ENCODE data around the gene FKBP2. TPM values are rescaled to one million over a fixed set of nuclear protein-coding genes. Genes with fewer than 3 reads are reported as not detected.

FKBP2 gene
- total and polyA plus RNA-seq, 2 experiments from 2014 or later = 57.7 to 349 TPM

DNA sequence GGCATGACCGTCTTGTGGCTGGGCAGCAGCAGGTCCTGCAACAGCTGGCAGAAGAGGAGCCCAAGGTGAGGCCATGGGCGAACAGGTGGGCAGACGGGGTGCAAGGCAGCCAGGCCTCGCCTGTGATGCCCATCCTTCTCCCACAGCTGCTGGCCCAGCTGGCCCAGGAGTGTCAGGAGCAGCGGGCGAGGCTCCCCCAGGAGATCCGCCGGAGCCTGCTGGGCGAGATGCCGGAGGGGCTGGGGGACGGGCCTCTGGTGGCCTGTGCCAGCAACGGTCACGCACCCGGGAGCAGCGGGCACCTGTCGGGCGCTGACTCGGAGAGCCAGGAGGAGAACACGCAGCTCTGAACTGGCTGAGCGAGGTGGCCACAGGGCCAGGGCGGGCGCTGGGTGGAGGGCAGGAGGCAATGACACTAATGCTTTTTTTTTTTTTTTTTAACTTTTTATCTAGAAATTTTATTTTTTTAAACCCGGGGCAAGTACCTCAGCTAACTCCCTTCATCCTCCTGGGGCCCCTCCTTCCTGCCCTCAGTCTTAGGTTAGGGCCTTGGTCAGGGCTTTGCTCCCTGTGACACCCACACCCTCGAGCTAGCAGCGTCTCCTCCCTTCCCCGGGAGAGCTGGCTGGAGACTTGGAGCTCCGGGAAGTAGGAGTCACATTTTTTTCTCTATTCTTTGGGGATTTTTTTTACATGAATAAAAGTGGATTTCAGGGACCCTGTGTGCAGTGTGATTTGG lies 26.5 kb downstream of the FKBP2 start:
- H3K27ac ChIP-seq = peak overlapping the region; percentile 87
- no peaks in the 10 kb centered on the region for H4K20me1 ChIP-seq (ENCODE audit: insufficient read depth, poor library complexity, severe bottlenecking)
- no peaks in the 10 kb centered on the region for H3K36me3 ChIP-seq (replicated peaks; ENCODE audit: insufficient read depth, low read depth)
- H3K4me1 ChIP-seq (ENCODE audit: insufficient read depth) = peaks cover 20% of the 10 kb centered on the region
- TF ChIP-seq, protein P1, sequence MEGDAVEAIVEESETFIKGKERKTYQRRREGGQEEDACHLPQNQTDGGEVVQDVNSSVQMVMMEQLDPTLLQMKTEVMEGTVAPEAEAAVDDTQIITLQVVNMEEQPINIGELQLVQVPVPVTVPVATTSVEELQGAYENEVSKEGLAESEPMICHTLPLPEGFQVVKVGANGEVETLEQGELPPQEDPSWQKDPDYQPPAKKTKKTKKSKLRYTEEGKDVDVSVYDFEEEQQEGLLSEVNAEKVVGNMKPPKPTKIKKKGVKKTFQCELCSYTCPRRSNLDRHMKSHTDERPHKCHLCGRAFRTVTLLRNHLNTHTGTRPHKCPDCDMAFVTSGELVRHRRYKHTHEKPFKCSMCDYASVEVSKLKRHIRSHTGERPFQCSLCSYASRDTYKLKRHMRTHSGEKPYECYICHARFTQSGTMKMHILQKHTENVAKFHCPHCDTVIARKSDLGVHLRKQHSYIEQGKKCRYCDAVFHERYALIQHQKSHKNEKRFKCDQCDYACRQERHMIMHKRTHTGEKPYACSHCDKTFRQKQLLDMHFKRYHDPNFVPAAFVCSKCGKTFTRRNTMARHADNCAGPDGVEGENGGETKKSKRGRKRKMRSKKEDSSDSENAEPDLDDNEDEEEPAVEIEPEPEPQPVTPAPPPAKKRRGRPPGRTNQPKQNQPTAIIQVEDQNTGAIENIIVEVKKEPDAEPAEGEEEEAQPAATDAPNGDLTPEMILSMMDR (IDR thresholded peaks at IDR 0.05; ENCODE audit: poor library complexity) = no peak
- no peak for TF ChIP-seq EZH2 (IDR thresholded peaks at IDR 0.05; ENCODE audit: borderline replicate concordance)
- TF ChIP-seq EZH2phosphoT487 (IDR thresholded peaks at IDR 0.05; ENCODE audit: low read depth, severe bottlenecking, unreplicated experiment) = no peak
- 92% methylated on average over 27 of the region's 27 CpGs for WGBS (ENCODE audit: low lambda C conversion rate, missing lambda C conversion rate)
- no peak overlapping the region for H3K4me2 ChIP-seq
- H3K4me3 ChIP-seq = no peak overlapping the region
- H3K27me3 ChIP-seq = no peaks in the 10 kb centered on the region
- DNase-seq (ENCODE audit: low spot score) = no peak
- H3K9me3 ChIP-seq (ENCODE audit: low read depth) = no peaks in the 10 kb centered on the region
- no peak overlapping the region for H2AFZ ChIP-seq
- H3K9me2 ChIP-seq (replicated peaks; ENCODE audit: insufficient read depth) = no peaks in the 10 kb centered on the region
- peaks cover 8% of the 10 kb centered on the region for H3K79me2 ChIP-seq

DNA sequence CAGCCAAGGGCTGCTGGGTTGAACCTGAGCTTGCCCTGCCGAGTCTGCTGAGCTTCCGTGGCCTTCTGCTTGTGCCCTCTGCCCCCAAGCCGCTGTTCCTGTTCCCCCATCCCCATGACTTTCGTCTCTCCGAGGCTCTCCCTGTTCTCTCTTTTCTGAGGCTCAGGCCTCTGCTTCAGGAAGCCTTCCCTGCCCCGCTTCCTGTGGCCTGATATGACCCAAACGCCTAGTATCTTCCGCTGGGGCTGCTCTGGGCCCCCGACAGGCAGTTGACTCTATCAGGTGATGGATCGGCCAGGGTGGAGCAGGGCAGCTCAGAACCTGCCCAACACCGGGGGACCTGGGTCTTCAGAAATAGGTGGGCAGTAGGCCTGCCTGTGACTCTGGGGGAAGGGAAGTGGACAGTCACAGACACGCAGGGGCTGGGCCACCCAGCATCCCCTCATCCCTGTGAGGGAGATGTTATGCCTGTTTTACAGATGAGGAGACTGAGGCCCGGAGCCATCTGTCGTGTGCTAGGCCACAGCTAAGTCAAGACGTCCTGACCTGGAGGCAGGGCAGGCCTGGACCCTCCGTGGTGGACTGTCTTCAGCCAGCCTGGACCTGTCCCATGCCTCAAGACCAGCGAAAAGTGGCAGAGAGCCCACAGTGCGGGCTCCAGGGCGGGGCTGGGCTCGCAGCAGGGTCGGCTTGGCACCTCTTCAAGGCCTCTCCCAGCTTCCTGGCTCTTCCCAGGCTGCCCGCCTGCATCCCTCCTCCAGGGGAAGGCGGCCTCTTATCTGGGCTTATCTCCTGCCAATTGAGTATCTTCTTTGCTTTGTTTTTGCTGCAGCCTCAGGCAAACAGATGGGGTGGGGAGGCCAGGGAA lies 27.4 kb downstream of the FKBP2 start:
- Histone ChIP-seq H2AFZ (no peak overlapping the region), H3K4me2 (peak overlapping the region; percentile 83), H3K4me3 (peak overlapping the region; percentile 15), H4K20me1 (ENCODE audit: insufficient read depth, poor library complexity, severe bottlenecking) (no peaks in the 10 kb centered on the region), H3K9me2 (replicated peaks; ENCODE audit: insufficient read depth) (no peaks in the 10 kb centered on the region), H3K9me3 (ENCODE audit: low read depth) (no peaks in the 10 kb centered on the region), H3K27me3 (no peaks in the 10 kb centered on the region), H3K27ac (peak overlapping the region; percentile 87), H3K4me1 (ENCODE audit: insufficient read depth) (peaks cover 26% of the 10 kb centered on the region), H3K36me3 (replicated peaks; ENCODE audit: insufficient read depth, low read depth) (no peaks in the 10 kb centered on the region), H3K79me2 (peaks cover 17% of the 10 kb centered on the region)
- 63% methylated on average over 22 of the region's 23 CpGs for WGBS (ENCODE audit: low lambda C conversion rate, missing lambda C conversion rate)
- DNase-seq (ENCODE audit: low spot score) = peak; percentile 71
- TF ChIP-seq EZH2phosphoT487 (IDR thresholded peaks at IDR 0.05; ENCODE audit: low read depth, severe bottlenecking, unreplicated experiment) = no peak
- TF ChIP-seq, protein P1 (IDR thresholded peaks at IDR 0.05; ENCODE audit: poor library complexity) = no peak

DNA sequence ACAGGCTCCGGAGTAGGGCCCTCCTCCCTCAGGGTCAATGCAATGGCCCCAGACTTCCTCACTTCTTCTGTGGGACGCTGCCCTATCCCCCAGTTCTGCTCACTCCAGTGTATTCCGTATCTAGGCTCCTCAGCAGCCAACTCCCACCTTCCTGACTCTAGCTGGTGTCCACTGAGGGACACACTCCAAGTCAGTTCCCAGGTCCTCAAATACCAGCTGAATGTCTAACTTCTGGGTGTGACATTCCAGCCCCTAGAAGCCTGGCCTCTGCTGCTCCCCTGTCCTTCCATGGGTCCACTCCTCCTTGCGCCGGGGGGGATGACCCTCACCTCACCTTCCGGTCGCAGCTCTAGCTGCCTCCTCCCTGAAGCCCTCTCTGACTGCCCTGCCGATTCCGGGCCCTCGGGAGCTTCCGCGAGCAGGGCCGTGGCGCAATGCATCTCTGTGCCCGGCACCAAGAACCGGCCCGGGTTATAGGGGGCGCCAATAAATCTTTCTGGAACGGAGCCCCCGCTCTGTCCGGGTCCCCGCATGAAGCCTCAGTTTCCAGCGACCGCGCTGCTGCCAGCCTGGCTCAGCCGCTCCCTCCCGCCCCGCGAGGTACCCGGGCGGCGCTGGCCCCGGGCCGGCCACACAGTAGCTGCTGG lies 28.1 kb downstream of the FKBP2 start:
- TF ChIP-seq EZH2 (IDR thresholded peaks at IDR 0.05; ENCODE audit: borderline replicate concordance) (no peak), EZH2phosphoT487 (IDR thresholded peaks at IDR 0.05; ENCODE audit: low read depth, severe bottlenecking, unreplicated experiment) (no peak)
- TF ChIP-seq, protein P1 (IDR thresholded peaks at IDR 0.05; ENCODE audit: poor library complexity) = no peak
- H3K27ac ChIP-seq = peak overlapping the region; percentile 87
- DNase-seq (ENCODE audit: low spot score) = peak; percentile 70
- peaks cover 18% of the 10 kb centered on the region for H3K79me2 ChIP-seq
- peaks cover 26% of the 10 kb centered on the region for H3K4me1 ChIP-seq (ENCODE audit: insufficient read depth)
- no peaks in the 10 kb centered on the region for H4K20me1 ChIP-seq (ENCODE audit: insufficient read depth, poor library complexity, severe bottlenecking)
- no peaks in the 10 kb centered on the region for H3K27me3 ChIP-seq
- H3K4me3 ChIP-seq = peak overlapping the region; percentile 15
- H3K9me3 ChIP-seq (ENCODE audit: low read depth) = no peaks in the 10 kb centered on the region
- H3K36me3 ChIP-seq (replicated peaks; ENCODE audit: insufficient read depth, low read depth) = no peaks in the 10 kb centered on the region
- H2AFZ ChIP-seq = peak overlapping the region; percentile 43
- H3K4me2 ChIP-seq = peak overlapping the region; percentile 83
- H3K9me2 ChIP-seq (replicated peaks; ENCODE audit: insufficient read depth) = no peaks in the 10 kb centered on the region
- WGBS (ENCODE audit: low lambda C conversion rate, missing lambda C conversion rate) = 1% methylated on average over 30 of the region's 34 CpGs

Data from hepatocyte (in vitro differentiated cells).